Measurements from ENCODE around the gene KIF16B.
"Not testable (repeated sequence)": the region's sequence is repeated elsewhere in the genome, so short reads cannot be mapped to it uniquely, and the experiment has no call there.

The KIF16B gene

DNA sequence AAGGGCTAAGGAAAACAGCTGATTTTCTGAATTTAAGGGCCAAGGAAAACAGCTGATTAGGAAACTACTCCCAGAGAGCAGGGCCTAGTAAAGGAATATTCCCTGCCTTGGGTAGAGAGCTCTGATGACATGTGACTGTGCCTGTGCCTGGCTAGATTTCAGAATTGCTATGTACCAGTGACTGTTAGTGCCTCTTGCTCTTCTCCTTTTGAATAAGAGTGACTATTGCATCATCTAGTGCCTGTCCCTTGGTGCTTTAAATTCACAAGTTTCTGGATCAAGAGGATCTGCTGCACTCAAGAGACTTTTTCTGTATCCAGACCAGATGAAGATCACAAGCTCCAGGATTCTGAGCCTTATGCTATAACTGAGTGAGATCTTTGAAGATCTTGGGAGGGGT is 332.9 kb downstream of the KIF16B start:
- TF ChIP-seq, protein P1, sequence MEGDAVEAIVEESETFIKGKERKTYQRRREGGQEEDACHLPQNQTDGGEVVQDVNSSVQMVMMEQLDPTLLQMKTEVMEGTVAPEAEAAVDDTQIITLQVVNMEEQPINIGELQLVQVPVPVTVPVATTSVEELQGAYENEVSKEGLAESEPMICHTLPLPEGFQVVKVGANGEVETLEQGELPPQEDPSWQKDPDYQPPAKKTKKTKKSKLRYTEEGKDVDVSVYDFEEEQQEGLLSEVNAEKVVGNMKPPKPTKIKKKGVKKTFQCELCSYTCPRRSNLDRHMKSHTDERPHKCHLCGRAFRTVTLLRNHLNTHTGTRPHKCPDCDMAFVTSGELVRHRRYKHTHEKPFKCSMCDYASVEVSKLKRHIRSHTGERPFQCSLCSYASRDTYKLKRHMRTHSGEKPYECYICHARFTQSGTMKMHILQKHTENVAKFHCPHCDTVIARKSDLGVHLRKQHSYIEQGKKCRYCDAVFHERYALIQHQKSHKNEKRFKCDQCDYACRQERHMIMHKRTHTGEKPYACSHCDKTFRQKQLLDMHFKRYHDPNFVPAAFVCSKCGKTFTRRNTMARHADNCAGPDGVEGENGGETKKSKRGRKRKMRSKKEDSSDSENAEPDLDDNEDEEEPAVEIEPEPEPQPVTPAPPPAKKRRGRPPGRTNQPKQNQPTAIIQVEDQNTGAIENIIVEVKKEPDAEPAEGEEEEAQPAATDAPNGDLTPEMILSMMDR (IDR thresholded peaks at IDR 0.05; ENCODE audit: low read depth, low read length), result no peak

DNA sequence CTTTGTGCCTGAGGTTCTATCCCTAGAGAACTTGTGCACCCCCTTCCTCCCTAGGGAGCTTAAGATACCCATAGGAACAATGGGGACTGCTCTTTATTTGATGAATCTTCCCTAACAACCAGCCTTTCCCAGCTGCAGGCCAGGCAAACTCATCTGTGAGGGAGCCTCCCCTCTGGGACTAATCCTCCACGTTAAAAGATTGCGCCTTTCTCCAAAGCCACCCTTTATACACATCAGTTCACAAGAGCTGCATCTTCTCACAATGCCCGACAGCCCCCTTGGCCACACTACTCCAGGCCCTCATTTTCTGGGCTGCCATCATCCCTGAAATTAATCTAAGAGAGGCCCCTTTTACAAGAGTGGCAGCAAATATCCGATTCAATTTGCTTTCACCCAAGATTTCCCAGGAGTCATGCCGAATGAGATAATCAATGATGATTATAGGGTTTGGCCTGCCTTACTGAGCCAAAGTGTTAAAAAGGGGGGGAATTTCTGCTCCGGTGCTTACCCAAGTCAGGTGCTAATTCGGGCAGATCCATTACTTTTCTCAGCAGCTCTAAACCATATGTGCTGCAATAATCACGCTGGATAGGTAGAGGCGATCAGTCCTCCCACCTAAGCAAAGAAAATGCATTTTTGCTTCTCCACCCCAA is 336.5 kb downstream of the KIF16B start:
- TF ChIP-seq, protein P1 (IDR thresholded peaks at IDR 0.05; ENCODE audit: low read depth, low read length), result no peak
- DNase-seq (ENCODE audit: extremely low read depth, low read depth), result no peak

More for the DNA sequence above, 332.9 kb downstream of the KIF16B start:
- DNase-seq (ENCODE audit: extremely low read depth, low read depth), result no peak

DNA sequence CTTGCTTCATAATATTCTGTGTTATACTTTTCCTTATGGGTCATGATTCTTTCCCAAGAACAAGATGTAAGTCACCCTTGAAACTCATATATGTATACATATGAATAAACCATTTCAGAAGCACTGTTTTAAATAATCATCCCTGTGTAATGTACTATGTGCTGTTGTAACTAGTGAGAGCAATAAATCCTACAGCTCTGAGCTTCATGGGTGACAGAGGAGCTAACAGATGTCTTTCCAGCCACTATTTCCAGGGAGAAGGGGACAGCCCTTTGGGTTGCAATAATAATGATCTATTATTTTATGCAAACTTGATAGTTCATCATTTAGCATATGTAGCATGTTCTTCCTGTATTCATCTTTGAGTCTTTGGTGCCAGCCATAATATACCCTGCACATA is 342.8 kb downstream of the KIF16B start:
- no peak for DNase-seq (ENCODE audit: extremely low read depth, low read depth)
- TF ChIP-seq, protein P1 (IDR thresholded peaks at IDR 0.05; ENCODE audit: low read depth, low read length), result no peak

DNA sequence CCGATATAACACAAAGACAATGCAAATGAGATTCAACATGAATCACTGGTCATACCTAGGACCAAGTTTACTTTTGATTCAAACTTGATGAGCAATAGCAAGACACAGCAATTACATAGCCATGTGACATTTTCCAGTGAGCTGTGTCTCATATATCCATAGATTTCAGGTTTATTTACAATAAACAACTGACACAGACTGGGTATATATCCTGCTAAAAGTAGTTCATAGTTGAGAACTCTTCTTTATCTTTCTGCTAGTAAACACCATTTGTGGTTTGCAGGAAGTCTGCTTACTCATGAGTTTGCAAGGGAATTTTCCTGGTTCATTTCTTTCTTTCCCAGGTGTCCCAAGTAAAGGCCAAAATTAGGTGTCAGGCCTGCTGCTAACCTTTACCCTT is 343.4 kb downstream of the KIF16B start:
- no peak for DNase-seq (ENCODE audit: extremely low read depth, low read depth)
- TF ChIP-seq, protein P1 (IDR thresholded peaks at IDR 0.05; ENCODE audit: low read depth, low read length), result no peak

DNA sequence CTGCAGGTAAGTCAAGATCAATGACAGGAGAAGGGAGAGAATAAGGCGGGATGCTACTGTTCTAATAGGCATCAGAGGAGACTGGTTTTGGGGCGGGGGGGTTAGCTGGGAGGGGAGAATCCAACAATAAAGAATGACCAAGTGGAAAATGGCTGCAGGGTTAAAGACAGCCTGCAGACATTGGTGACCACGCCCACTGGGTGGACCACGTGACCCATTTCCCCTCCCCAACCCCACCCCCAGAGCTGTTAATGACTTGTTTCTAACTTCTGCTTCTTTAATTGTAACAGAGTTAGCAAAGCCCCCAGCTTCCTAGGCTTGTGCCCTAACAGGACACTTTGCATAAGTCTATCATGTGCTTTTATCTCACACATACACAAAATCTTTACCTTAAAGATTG is 344.5 kb downstream of the KIF16B start:
- TF ChIP-seq, protein P1 (IDR thresholded peaks at IDR 0.05; ENCODE audit: low read depth, low read length), result no peak
- no peak for DNase-seq (ENCODE audit: extremely low read depth, low read depth)

DNA sequence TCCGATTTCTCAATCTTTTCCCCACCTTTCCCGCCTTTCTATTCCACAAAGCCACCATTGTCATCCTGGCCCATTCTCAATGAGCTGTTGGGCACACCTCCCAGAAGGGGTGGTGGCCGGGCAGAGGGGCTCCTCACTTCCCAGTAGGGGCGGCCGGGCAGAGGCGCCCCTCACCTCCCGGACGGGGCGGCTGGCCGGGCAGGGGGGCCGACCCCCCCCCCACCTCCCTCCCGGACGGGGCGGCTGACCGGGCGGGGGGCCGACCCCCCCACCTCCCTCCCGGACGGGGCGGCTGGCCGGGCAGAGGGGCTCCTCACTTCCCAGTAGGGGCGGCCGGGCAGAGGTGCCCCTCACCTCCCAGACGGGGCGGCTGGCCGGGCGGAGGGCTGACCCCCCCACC is 346.3 kb downstream of the KIF16B start:
- DNase-seq (ENCODE audit: extremely low read depth, low read depth), result not testable (repeated sequence)

DNA sequence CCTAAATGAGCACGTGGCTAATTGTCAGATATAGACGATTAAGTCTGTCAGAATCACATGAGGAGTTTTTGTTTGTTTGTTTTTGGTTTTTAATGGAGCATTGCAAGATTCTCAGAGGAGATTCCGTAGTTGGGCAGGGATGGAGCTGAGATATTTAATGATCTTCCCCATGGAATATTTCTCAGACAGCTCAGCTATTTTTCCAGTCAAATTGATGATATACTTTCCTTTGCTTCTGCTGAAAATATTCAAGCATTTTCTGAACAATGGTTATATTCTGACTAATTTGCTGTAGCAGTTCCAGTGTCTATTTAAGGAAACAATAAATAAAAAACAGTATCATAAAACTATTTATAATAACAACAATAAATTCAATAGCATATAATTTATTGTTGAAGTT is 348.4 kb downstream of the KIF16B start:
- TF ChIP-seq, protein P1 (IDR thresholded peaks at IDR 0.05; ENCODE audit: low read depth, low read length), result no peak
- DNase-seq (ENCODE audit: extremely low read depth, low read depth), result no peak

DNA sequence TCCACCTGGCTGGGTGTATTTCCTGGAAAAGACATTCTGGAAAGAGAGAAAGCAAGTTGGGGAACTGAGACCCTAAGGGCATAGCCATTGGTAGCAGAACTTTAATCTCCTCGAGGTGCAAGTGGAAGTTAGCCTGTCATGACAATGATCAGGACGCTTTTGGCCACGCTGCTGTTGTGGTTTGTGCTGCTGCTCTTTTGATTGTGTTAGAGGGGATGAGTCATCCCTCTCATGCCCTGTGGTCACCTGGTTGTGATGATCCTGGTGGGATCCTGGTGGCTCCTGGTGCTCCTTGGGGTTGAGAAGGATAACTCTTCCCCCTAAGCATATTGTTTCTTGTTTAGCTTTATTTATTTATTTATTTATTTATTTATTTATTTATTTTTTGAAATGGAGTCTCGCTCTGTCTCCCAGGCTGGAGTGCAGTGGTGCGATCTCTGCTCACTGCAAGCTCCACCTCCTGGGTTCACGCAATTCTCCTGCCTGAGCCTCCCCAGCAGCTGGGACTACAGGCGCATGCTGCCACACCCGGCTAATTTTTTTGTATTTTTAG is 350.3 kb downstream of the KIF16B start:
- TF ChIP-seq, protein P1 (IDR thresholded peaks at IDR 0.05; ENCODE audit: low read depth, low read length), result no peak
- no peak for DNase-seq (ENCODE audit: extremely low read depth, low read depth)

Data from AG09319 (cell line).